ENCODE results near the gene GLB1L3. TPM values are rescaled to one million over a fixed set of nuclear protein-coding genes. Genes with fewer than 3 reads are reported as not detected.
"Not testable (repeated sequence)": the region's sequence is repeated elsewhere in the genome, so short reads cannot be mapped to it uniquely, and the experiment has no call there.

Gene GLB1L3
- total RNA-seq, 1 experiment from 2014 or later = not detected

DNA sequence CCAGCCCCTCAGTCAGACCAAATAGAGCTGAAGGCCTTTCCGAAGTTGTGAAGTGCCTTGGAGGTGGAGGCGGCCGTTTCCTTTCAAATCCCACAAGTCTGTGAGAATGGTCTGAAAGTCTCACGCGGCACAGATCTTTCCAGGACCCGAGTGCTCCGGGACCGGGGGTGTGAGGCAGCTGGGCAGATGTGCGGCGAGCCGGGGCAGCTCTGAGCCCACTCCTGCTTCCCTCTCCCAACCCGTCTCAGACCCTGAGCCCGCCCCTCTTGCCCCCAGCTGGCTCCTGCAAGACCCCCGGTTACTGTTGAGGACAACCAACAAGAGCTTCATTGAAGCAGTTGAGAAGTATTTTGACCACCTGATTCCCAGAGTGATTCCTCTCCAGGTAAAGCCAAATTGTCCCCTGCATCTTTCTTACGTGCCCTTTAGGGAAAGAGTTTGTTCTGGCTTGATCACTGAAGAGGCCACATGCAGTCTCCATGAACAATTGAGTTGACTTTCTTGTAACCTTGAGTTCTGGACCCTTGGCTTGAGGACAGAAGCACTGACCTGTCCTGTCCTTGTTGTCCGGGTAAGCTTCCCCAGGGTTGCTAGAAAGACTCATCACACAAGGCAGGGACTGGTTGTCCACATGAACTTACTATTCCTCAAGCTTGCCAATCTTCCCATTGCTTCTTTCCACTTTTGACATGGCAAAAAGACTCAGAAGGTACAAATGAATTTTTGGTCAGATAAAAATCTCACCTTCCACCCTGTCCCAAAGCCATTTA is 7.5 kb downstream of the GLB1L3 start:
- intact Hi-C loops (cut with micrococcal nuclease) = no loop called here

DNA sequence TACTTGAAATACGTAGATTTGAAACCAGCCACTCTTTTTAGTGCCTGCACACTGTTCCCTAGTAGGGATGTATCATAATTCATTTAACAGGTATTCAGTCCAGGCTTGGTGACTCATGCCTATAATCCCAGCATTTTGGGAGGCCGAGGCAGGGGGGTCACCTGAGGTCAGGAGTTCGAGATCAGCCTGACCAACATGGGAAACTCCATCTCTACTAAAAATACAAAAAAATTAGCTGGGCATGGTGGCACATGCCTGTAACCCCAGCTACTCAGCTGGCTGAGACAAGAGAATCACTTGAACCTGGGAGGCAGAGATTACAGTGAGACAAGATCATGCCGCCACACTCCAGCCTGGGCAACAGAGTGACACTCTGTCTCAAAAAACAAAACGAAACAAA is 8.2 kb downstream of the GLB1L3 start:
- BruUV-seq (replicated peaks); DNase-seq (ENCODE audit: low read depth, low spot score): not testable (repeated sequence)

More for the DNA sequence above, 7.5 kb downstream of the GLB1L3 start:
- Histone ChIP-seq H3K27me3 (ENCODE audit: insufficient read depth, low read length) (no peaks in the 10 kb centered on the region), H3K4me2 (ENCODE audit: low read length) (no peak overlapping the region), H3K9ac (ENCODE audit: low read length) (no peak overlapping the region), H3K9me2 (ENCODE audit: insufficient read depth) (no peaks in the 10 kb centered on the region), H3K36me3 (ENCODE audit: control insufficient read depth in 1 of 2, insufficient read depth in 2 of 2, low read length in 2 of 2) (no peaks in the 10 kb centered on the region), H3K79me2 (ENCODE audit: insufficient read depth, low read length) (no peaks in the 10 kb centered on the region), H4K20me1 (ENCODE audit: insufficient read depth) (no peaks in the 10 kb centered on the region), H3K9me3 (ENCODE audit: control insufficient read depth in 1 of 2, insufficient read depth in 1 of 2, low read depth in 1 of 2, low read length in 2 of 2) (no peaks in the 10 kb centered on the region), H2AFZ (ENCODE audit: low read depth, low read length, poor library complexity, severe bottlenecking) (no peak overlapping the region), H3K27ac (ENCODE audit: low read depth, low read length) (no peak overlapping the region), H3K4me3 (replicated peaks in 1 of 2; ENCODE audit: low read depth in 1 of 2, low read length in 2 of 2) (no peak overlapping the region), H3K4me1 (ENCODE audit: control insufficient read depth in 1 of 2, insufficient read depth in 2 of 2, low read length in 2 of 2) (no peaks in the 10 kb centered on the region)
- DNase-seq (ENCODE audit: low read depth, low spot score) (no peak), ATAC-seq (no peak)
- no TSS peak for BruUV-seq (replicated peaks)
- ChIA-PET RAD21 (ENCODE audit: low non-redundant PET in 1 of 2, low total read pairs in 2 of 2, uncharacterized antibody in 2 of 2, unreplicated experiment in 2 of 2) (no interaction called here), CTCF (no interaction called here), POLR2A (interaction anchor here (0.6 kb wide), 1 partner anchor 46 kb away, joined by 3 read pairs; no protein-coding TSS in a partner anchor)
- TF ChIP-seq EGR1 (IDR thresholded peaks at IDR 0.05; ENCODE audit: low read depth) = no peak
- no peak for TF ChIP-seq ZFX (IDR thresholded peaks at IDR 0.05)
- no peak for TF ChIP-seq YY1 (IDR thresholded peaks at IDR 0.05; ENCODE audit: extremely low read depth, insufficient replicate concordance, low read depth, low read length)
- TF ChIP-seq, protein P1, sequence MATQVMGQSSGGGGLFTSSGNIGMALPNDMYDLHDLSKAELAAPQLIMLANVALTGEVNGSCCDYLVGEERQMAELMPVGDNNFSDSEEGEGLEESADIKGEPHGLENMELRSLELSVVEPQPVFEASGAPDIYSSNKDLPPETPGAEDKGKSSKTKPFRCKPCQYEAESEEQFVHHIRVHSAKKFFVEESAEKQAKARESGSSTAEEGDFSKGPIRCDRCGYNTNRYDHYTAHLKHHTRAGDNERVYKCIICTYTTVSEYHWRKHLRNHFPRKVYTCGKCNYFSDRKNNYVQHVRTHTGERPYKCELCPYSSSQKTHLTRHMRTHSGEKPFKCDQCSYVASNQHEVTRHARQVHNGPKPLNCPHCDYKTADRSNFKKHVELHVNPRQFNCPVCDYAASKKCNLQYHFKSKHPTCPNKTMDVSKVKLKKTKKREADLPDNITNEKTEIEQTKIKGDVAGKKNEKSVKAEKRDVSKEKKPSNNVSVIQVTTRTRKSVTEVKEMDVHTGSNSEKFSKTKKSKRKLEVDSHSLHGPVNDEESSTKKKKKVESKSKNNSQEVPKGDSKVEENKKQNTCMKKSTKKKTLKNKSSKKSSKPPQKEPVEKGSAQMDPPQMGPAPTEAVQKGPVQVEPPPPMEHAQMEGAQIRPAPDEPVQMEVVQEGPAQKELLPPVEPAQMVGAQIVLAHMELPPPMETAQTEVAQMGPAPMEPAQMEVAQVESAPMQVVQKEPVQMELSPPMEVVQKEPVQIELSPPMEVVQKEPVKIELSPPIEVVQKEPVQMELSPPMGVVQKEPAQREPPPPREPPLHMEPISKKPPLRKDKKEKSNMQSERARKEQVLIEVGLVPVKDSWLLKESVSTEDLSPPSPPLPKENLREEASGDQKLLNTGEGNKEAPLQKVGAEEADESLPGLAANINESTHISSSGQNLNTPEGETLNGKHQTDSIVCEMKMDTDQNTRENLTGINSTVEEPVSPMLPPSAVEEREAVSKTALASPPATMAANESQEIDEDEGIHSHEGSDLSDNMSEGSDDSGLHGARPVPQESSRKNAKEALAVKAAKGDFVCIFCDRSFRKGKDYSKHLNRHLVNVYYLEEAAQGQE (IDR thresholded peaks at IDR 0.05; ENCODE audit: low read depth) = no peak
- TF ChIP-seq POLR2A (IDR thresholded peaks at IDR 0.05; ENCODE audit: borderline replicate concordance, extremely low read depth, insufficient read depth, insufficient read length) = no peak

More for the DNA sequence above, 8.2 kb downstream of the GLB1L3 start:
- H2AFZ ChIP-seq (ENCODE audit: low read depth, low read length, poor library complexity, severe bottlenecking); H3K27me3 ChIP-seq (ENCODE audit: insufficient read depth, low read length); H3K36me3 ChIP-seq (ENCODE audit: control insufficient read depth in 1 of 2, insufficient read depth in 2 of 2, low read length in 2 of 2); POLR2A ChIA-PET; H3K4me1 ChIP-seq (ENCODE audit: control insufficient read depth in 1 of 2, insufficient read depth in 2 of 2, low read length in 2 of 2); H4K20me1 ChIP-seq (ENCODE audit: insufficient read depth); H3K4me2 ChIP-seq (ENCODE audit: low read length); CTCF ChIA-PET; RAD21 ChIA-PET (ENCODE audit: low non-redundant PET in 1 of 2, low total read pairs in 2 of 2, uncharacterized antibody in 2 of 2, unreplicated experiment in 2 of 2); H3K27ac ChIP-seq (ENCODE audit: low read depth, low read length); ATAC-seq; H3K9ac ChIP-seq (ENCODE audit: low read length); H3K4me3 ChIP-seq (replicated peaks in 1 of 2; ENCODE audit: low read depth in 1 of 2, low read length in 2 of 2); intact Hi-C loops (cut with micrococcal nuclease); H3K9me2 ChIP-seq (ENCODE audit: insufficient read depth); H3K79me2 ChIP-seq (ENCODE audit: insufficient read depth, low read length); H3K9me3 ChIP-seq (ENCODE audit: control insufficient read depth in 1 of 2, insufficient read depth in 1 of 2, low read depth in 1 of 2, low read length in 2 of 2): not testable (repeated sequence)
